SU-DHL-6 (cell line): ENCODE data around the gene KLRD1.

Source experiments
- H2AFZ ChIP-seq: fragments of 200-600 bp; sonication (generic); 2 replicates; pipeline ENCODE4 v1.6.1; 2014; ENCODE audit warnings: low read depth, mild to moderate bottlenecking, moderate library complexity, mixed read lengths, antibody characterized with exemption, low read length; ENCODE audit not compliant: severe bottlenecking
- H3F3A ChIP-seq: fragments of 200-600 bp; shearing (Covaris generic); 2 replicates; pipeline ENCODE4 v1.6.0; 2016; ENCODE audit warnings: antibody characterized with exemption, mild to moderate bottlenecking; ENCODE audit not compliant: insufficient read depth
- H3K27ac ChIP-seq: fragments of 200-600 bp; sonication (generic); 2 replicates; pipeline ENCODE4 v1.5.1; 2016; ENCODE audit warnings: low read depth, mild to moderate bottlenecking, low read length, moderate library complexity, mixed read lengths
- H3K27me3 ChIP-seq: fragments of 200-600 bp; sonication (generic), shearing (Covaris generic); 2 replicates; pipeline ENCODE4 v1.6.0; 2014; ENCODE audit warnings: mild to moderate bottlenecking, low read length
- H3K36me3 ChIP-seq: fragments of 200-600 bp; sonication (generic); 2 replicates; pipeline ENCODE4 v1.6.1; 2014; ENCODE audit warnings: mild to moderate bottlenecking, low read length, mixed read lengths
- H3K4me2 ChIP-seq: fragments of 300-600, 200-600 bp; shearing (Covaris generic), sonication (generic); 2 replicates; pipeline ENCODE4 v1.6.0; 2014; ENCODE audit warnings: low read length, low read depth, mild to moderate bottlenecking; ENCODE audit not compliant: poor library complexity, severe bottlenecking
- H3K4me3 ChIP-seq: fragments of 200-600 bp; sonication (generic); 2 replicates; pipeline ENCODE4 v1.5.1; 2014; ENCODE audit warnings: antibody characterized with exemption, low read length, mild to moderate bottlenecking, mixed read lengths; ENCODE audit not compliant: insufficient read depth, poor library complexity, severe bottlenecking
- H3K79me2 ChIP-seq: fragments of 200-600 bp; sonication (generic); 2 replicates; pipeline ENCODE4 v1.6.1; 2014; ENCODE audit warnings: mild to moderate bottlenecking, low read length, moderate library complexity; ENCODE audit not compliant: insufficient read depth
- H3K9ac ChIP-seq: fragments of 200-600 bp; sonication (generic); 2 replicates; pipeline ENCODE4 v1.7.0; 2014; ENCODE audit warnings: mild to moderate bottlenecking, low read length
- H3K9me2 ChIP-seq: fragments of 200-600 bp; sonication (generic); replicated peaks from 2 replicates; pipeline ENCODE4 v1.6.1; 2014; ENCODE audit warnings: low read length; ENCODE audit not compliant: insufficient read depth
- H3K9me3 ChIP-seq: fragments of 200-600 bp; sonication (generic); 2 replicates; pipeline ENCODE4 v1.6.1; 2014; ENCODE audit warnings: low read length, mixed read lengths; ENCODE audit not compliant: insufficient read depth
- H4K20me1 ChIP-seq: fragments of 200-600 bp; sonication (generic); 2 replicates; pipeline ENCODE4 v1.6.1; 2014; ENCODE audit warnings: low read depth, mild to moderate bottlenecking, antibody characterized with exemption, low read length, moderate library complexity, mixed read lengths
- EZH2phosphoT487 ChIP-seq: fragments of 200-600 bp; sonication (generic), shearing (Covaris generic); conservative IDR thresholded peaks from 2 replicates; pipeline ENCODE4 v1.6.1; 2018; ENCODE audit warnings: mild to moderate bottlenecking, antibody characterized with exemption, low read length, moderate library complexity, mixed read lengths
- TF ChIP-seq, protein P1 (sequence below): fragments of 200-600 bp; sonication (generic); IDR thresholded peaks from one replicate; pipeline ENCODE4 v1.5.1; 2017; ENCODE audit warnings: antibody characterized with exemption, mild to moderate bottlenecking, low read length, moderate library complexity; ENCODE audit not compliant: insufficient read depth, poor library complexity, severe bottlenecking

The KLRD1 gene

DNA sequence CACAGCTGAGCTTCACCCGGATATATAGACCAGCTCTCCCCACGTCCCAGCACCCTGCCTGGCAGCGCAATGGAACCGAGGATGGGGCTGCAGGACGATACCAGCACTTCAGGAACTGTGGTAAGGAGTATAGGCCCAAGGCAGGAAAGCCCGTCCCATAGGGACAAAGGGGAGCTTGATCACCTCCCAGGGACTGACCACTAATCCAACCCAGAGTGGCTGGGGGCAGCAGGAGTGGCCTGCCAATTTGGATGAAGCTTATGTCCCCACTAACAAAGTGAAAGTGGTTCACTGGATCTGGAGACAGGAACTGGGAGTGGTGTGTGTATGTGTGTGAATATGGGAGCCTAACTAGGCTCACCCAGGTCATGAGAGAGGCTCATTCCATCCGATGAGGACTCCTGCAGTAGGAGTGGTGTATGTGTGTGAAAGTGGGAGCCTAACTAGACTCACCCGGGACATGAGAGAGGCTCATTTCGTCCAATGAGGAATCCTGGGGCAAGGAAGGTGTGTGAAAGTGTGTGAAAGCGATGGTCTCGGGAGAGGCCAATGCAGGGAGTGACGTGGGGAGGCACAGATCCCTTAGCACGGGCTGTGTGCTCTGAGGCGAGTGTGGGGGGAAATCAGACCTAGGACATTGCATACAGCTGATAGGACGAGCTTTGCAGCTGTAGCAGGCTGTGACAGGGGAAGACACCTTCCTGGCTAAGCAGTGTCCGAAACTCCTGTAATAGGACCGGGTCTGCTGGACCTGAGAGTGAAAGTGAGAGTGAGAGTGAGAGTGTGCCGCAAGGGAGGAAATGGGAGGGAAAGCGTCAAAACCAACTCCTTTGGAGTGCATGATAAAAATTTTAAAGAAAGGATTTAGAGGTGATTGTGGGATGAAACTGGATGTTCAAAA is 56.5 kb downstream of the KLRD1 start:
- peak overlapping the region; percentile 83 for H2AFZ ChIP-seq
- H3K36me3 ChIP-seq, result no peaks in the 10 kb centered on the region
- H3F3A ChIP-seq, result no peaks in the 10 kb centered on the region
- no peaks in the 10 kb centered on the region for H3K9me3 ChIP-seq
- H3K9me2 ChIP-seq, result no peaks in the 10 kb centered on the region
- no peak overlapping the region for H3K27ac ChIP-seq
- H4K20me1 ChIP-seq, result no peaks in the 10 kb centered on the region
- peak overlapping the region; percentile 77 for H3K4me2 ChIP-seq
- no peaks in the 10 kb centered on the region for H3K79me2 ChIP-seq
- TF ChIP-seq, protein P1, sequence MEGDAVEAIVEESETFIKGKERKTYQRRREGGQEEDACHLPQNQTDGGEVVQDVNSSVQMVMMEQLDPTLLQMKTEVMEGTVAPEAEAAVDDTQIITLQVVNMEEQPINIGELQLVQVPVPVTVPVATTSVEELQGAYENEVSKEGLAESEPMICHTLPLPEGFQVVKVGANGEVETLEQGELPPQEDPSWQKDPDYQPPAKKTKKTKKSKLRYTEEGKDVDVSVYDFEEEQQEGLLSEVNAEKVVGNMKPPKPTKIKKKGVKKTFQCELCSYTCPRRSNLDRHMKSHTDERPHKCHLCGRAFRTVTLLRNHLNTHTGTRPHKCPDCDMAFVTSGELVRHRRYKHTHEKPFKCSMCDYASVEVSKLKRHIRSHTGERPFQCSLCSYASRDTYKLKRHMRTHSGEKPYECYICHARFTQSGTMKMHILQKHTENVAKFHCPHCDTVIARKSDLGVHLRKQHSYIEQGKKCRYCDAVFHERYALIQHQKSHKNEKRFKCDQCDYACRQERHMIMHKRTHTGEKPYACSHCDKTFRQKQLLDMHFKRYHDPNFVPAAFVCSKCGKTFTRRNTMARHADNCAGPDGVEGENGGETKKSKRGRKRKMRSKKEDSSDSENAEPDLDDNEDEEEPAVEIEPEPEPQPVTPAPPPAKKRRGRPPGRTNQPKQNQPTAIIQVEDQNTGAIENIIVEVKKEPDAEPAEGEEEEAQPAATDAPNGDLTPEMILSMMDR, result no peak
- no peak for TF ChIP-seq EZH2phosphoT487
- H3K9ac ChIP-seq, result peak overlapping the region; percentile 31; the same call in 1 of the 2 replicates
- H3K4me3 ChIP-seq, result peak overlapping the region; percentile 50
- no peaks in the 10 kb centered on the region for H3K27me3 ChIP-seq

DNA sequence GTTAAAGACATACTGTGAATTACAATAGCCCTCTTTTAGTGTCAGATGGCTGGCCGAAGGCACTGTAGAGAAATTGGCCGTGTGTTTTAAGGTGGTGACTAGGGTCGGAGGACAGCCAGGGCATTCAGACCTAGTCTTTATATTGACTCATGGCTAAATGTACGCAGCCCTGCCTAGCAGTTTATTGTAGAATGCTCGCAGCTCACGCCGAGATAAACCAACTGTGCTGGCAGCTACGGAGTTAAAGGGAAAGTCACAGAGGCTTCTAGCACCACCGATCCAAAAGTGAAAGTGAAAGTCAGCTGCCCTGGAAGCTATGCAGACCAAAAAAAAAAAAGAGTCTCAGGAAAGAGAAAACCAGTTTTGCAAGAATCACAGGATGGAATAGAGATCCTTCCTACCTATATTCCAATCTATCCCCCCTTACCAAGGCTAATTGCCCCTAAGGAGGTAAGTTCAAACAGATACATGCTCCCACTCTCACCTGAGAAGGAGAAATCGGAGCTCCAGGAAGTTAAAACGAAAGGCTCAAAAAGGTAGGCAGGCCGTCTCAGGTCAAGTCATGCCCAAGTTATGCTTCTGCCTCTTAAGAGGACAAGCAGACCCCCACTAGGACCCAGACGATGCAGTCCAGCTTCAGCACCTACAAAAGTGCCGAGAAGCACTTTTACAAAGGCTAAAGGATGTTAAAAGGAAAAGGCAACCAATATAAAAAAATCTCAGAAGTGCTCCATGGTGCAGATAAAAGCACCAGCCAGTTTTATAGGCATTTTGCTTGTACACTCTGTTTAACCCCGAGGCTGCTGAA is 57.3 kb downstream of the KLRD1 start:
- Histone ChIP-seq H3K9ac (peak overlapping the region; percentile 31; the same call in 1 of the 2 replicates), H4K20me1 (no peaks in the 10 kb centered on the region), H3K4me2 (peak overlapping the region; percentile 77), H3K79me2 (no peaks in the 10 kb centered on the region), H3K27ac (no peak overlapping the region), H2AFZ (peak overlapping the region; percentile 83), H3F3A (no peaks in the 10 kb centered on the region), H3K27me3 (no peaks in the 10 kb centered on the region), H3K4me3 (peak overlapping the region; percentile 50), H3K9me3 (no peaks in the 10 kb centered on the region), H3K36me3 (no peaks in the 10 kb centered on the region), H3K9me2 (no peaks in the 10 kb centered on the region)
- TF ChIP-seq, protein P1, result no peak
- TF ChIP-seq EZH2phosphoT487, result no peak

DNA sequence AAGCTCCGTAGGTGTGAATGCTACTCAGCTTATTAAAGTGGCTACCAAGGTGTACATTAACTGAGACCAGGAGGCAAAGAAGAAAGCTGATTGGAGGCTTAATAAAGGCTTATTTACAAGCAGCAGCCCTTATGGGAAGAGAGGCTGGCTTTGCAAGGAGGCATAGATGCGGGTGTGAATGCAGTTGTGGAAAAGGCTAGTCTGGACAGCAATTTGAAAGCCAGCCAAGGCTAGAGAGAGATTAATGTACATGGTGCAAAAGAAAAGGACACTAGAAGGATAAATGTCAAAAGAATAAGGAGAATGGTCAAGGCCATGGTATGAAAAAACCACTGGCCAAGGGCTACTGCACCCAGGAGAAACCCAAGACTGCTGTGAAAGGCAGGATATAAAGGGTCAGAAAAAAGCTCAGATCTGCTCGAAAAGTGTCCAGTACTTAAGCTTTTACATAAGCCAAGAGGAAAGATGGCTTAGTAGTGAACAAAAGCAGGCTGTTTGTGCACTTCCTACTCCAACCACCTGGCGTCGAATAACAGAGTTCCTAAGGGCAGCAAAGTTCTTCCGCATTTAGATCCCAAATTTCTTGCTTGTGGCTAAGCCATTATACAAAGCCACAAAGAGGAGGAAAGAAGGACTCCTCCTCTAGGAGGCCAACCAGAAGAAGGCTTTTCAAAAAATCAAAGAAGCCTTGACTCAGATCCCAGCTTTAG is 58.2 kb downstream of the KLRD1 start:
- H3K9me3 ChIP-seq, result no peaks in the 10 kb centered on the region
- H3K4me3 ChIP-seq, result peak overlapping the region; percentile 50
- H3K27ac ChIP-seq, result no peak overlapping the region
- H4K20me1 ChIP-seq, result no peaks in the 10 kb centered on the region
- H3K9ac ChIP-seq, result no peak overlapping the region
- TF ChIP-seq, protein P1, result no peak
- TF ChIP-seq EZH2phosphoT487, result no peak
- H3K27me3 ChIP-seq, result no peaks in the 10 kb centered on the region
- H3K4me2 ChIP-seq, result peak overlapping the region; percentile 77
- no peaks in the 10 kb centered on the region for H3K36me3 ChIP-seq
- H3K9me2 ChIP-seq, result no peaks in the 10 kb centered on the region
- H3K79me2 ChIP-seq, result no peaks in the 10 kb centered on the region
- H3F3A ChIP-seq, result no peaks in the 10 kb centered on the region
- H2AFZ ChIP-seq, result peak overlapping the region; percentile 83
